ENCODE data around the gene RUNX2.

The RUNX2 gene

DNA sequence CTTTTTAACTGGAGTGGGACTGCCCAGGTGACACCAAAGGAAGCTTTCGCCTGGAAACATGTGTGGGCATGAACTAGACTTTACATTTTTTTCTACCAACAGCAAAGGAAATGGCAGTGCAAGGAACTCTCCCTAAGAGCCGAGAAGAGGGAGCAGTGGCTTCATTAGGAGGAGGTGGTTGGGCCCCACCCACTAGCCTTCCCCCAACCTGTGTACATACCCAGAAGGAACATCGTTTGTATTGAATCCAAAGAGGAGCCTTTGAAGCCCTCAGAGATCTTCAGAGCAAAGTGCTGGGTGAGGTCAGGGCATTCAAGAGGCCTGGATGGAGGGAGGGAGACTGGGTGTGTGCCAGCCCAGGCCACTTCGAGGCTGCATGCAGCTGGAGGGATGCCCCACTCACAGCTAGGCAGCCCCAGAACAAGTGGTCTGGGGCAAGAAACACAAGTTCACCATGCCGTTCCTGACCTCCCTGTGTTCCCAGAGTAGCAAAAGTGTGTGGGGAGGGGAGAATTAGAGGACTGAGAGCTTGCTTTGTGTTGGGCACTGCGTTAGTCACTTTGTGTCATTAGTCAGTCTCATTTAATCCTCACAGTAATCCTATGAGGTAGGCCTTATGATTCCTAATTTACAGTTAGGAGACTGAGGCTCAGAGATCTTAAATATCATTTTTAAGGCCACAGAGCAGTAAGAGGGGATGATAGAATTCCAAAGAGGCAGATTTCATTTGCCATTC lies 241.2 kb downstream of the RUNX2 start:
- Histone ChIP-seq H3K27ac (ENCODE audit: low read length) (no peak overlapping the region), H3K9me3 (ENCODE audit: control insufficient read depth, insufficient read depth, low read length) (no peaks in the 10 kb centered on the region), H3K4me1 (ENCODE audit: control insufficient read depth, insufficient read depth, low read length) (no peaks in the 10 kb centered on the region), H3K4me3 (ENCODE audit: low read length) (no peak overlapping the region), H3K27me3 (ENCODE audit: control insufficient read depth, insufficient read depth, low read length) (no peaks in the 10 kb centered on the region), H3K36me3 (ENCODE audit: control insufficient read depth, insufficient read depth, low read length) (no peaks in the 10 kb centered on the region)
- WGBS (ENCODE audit: insufficient coverage, insufficient read length) = no CpG with 5 or more reads among the region's 6 CpGs
- no peak for DNase-seq (ENCODE audit: low read depth, low spot score)

DNA sequence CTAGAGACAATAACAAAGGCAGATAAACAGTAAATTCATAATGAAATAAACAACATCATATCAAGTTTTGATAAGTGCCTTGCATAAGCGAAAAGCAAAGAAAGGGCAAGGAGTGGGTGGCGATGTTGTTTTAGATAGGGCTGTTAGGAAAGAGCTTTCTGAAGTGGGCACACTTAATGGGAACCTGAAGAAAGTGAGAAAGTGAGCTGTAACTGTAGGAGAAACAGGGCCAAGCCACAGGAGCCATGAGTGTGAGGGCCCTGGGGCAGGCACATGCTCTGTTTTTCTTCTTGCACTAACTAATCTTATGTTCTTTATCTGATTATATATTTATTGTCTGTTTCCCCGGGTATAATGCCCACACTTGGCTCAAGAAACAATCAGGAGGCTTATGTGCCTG lies 243.0 kb downstream of the RUNX2 start:
- WGBS (ENCODE audit: insufficient coverage, insufficient read length) = no CpG with 5 or more reads among the region's 3 CpGs

GRCh38 chr6:45572833-45573232 lies 244.7 kb downstream of the RUNX2 start:
- H3K9me3 ChIP-seq (ENCODE audit: control insufficient read depth, insufficient read depth, low read length) = no peaks in the 10 kb centered on the region
- no peaks in the 10 kb centered on the region for H3K36me3 ChIP-seq (ENCODE audit: control insufficient read depth, insufficient read depth, low read length)
- no peak overlapping the region for H3K4me3 ChIP-seq (ENCODE audit: low read length)
- H3K27me3 ChIP-seq (ENCODE audit: control insufficient read depth, insufficient read depth, low read length) = no peaks in the 10 kb centered on the region
- DNase-seq (ENCODE audit: low read depth, low spot score) = no peak
- H3K4me1 ChIP-seq (ENCODE audit: control insufficient read depth, insufficient read depth, low read length) = no peaks in the 10 kb centered on the region
- no CpG with 5 or more reads among the region's 4 CpGs for WGBS (ENCODE audit: insufficient coverage, insufficient read length)
- no peak overlapping the region for H3K27ac ChIP-seq (ENCODE audit: low read length)

More for the DNA sequence above, 243.0 kb downstream of the RUNX2 start:
- Histone ChIP-seq H3K27me3 (ENCODE audit: control insufficient read depth, insufficient read depth, low read length) (no peaks in the 10 kb centered on the region), H3K4me3 (ENCODE audit: low read length) (no peak overlapping the region), H3K27ac (ENCODE audit: low read length) (no peak overlapping the region), H3K4me1 (ENCODE audit: control insufficient read depth, insufficient read depth, low read length) (no peaks in the 10 kb centered on the region), H3K9me3 (ENCODE audit: control insufficient read depth, insufficient read depth, low read length) (no peaks in the 10 kb centered on the region), H3K36me3 (ENCODE audit: control insufficient read depth, insufficient read depth, low read length) (no peaks in the 10 kb centered on the region)
- DNase-seq (ENCODE audit: low read depth, low spot score) = no peak

- Histone ChIP-seq H3K9me3 (ENCODE audit: control insufficient read depth, insufficient read depth, low read length) (no peaks in the 10 kb centered on the region), H3K4me1 (ENCODE audit: control insufficient read depth, insufficient read depth, low read length) (no peaks in the 10 kb centered on the region), H3K4me3 (ENCODE audit: low read length) (no peak overlapping the region), H3K27me3 (ENCODE audit: control insufficient read depth, insufficient read depth, low read length) (no peaks in the 10 kb centered on the region), H3K36me3 (ENCODE audit: control insufficient read depth, insufficient read depth, low read length) (no peaks in the 10 kb centered on the region), H3K27ac (ENCODE audit: low read length) (no peak overlapping the region)
- DNase-seq (ENCODE audit: low read depth, low spot score) = no peak
- WGBS (ENCODE audit: insufficient coverage, insufficient read length) = no CpG with 5 or more reads among the region's 6 CpGs
These were observed 245.9 kb downstream of the RUNX2 start for GRCh38 chr6:45574014-45574461.

DNA sequence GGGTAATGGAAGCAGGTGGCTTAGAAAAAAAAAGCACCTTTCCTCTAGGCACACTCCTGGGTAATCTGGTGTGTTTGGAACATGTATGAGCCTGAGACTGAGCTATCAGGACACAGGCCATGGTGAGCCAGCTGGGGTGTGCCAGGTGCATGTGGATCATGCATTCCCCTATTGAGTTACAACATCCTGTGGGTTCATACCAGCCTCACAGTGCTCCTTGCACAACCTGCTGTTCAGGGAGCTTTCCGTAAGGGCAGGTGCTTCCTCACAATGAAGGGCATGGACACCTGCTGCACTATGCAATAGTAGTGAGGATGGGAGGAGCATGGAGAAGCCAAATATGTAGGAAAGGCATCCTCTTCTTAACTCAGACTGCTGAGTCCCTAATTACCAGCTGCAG lies 246.8 kb downstream of the RUNX2 start:
- WGBS (ENCODE audit: insufficient coverage, insufficient read length) = no CpG with 5 or more reads among the region's 1 CpG
- no peak for DNase-seq (ENCODE audit: low read depth, low spot score)
- H3K9me3 ChIP-seq (ENCODE audit: control insufficient read depth, insufficient read depth, low read length) = no peaks in the 10 kb centered on the region
- H3K27me3 ChIP-seq (ENCODE audit: control insufficient read depth, insufficient read depth, low read length) = no peaks in the 10 kb centered on the region
- no peak overlapping the region for H3K4me3 ChIP-seq (ENCODE audit: low read length)
- H3K27ac ChIP-seq (ENCODE audit: low read length) = no peak overlapping the region
- H3K4me1 ChIP-seq (ENCODE audit: control insufficient read depth, insufficient read depth, low read length) = no peaks in the 10 kb centered on the region
- H3K36me3 ChIP-seq (ENCODE audit: control insufficient read depth, insufficient read depth, low read length) = no peaks in the 10 kb centered on the region

DNA sequence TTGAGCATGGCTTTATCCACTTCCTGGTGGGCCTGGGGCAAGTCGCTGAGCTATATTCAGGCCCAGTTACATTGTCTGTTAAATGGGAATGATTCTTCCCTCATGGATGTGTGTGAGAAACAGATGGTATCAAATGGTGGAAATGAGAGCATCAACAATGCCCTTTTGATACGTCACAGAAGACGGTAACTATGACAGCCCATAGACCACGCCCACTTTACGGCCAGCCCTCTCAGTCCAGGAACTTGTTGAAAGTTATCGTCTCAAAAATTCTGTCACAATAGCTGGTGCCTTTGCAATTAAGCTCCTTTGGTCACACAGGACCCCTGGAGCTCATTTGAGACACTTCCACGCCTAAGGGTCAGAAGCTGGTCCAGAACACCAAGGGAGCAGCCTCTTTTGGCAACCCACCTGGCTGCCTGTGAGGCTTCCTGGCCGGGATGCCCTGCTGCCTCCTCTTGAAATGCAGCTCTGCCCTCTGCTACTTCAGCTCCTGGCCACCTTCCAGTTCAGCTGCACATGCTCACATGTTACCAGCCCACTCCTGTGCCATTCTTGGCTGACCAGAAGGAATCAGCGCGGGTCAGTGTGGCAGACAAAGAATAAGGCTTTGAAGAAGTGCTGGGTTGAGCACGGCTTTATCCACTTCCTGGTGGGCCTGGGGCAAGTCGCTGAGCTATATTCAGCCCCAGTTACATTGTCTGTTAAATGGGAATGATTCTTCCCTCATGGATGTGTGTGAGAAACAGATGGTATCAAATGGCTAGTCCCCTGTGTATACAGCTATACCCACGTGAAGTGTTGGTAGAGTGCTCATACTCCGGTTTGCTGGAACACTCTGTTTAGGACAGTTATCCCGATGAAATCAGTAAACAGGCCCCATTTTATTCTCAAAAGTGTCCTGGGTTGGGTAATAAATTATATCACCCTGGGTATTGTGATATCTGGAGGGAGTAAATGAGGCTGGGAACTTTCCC lies 248.8 kb downstream of the RUNX2 start:
- Histone ChIP-seq H3K27ac (ENCODE audit: low read length) (no peak overlapping the region), H3K4me3 (ENCODE audit: low read length) (no peak overlapping the region), H3K36me3 (ENCODE audit: control insufficient read depth, insufficient read depth, low read length) (no peaks in the 10 kb centered on the region), H3K4me1 (ENCODE audit: control insufficient read depth, insufficient read depth, low read length) (no peaks in the 10 kb centered on the region), H3K9me3 (ENCODE audit: control insufficient read depth, insufficient read depth, low read length) (no peaks in the 10 kb centered on the region), H3K27me3 (ENCODE audit: control insufficient read depth, insufficient read depth, low read length) (no peaks in the 10 kb centered on the region)
- WGBS (ENCODE audit: insufficient coverage, insufficient read length) = no CpG with 5 or more reads among the region's 15 CpGs
- no peak for DNase-seq (ENCODE audit: low read depth, low spot score)

DNA sequence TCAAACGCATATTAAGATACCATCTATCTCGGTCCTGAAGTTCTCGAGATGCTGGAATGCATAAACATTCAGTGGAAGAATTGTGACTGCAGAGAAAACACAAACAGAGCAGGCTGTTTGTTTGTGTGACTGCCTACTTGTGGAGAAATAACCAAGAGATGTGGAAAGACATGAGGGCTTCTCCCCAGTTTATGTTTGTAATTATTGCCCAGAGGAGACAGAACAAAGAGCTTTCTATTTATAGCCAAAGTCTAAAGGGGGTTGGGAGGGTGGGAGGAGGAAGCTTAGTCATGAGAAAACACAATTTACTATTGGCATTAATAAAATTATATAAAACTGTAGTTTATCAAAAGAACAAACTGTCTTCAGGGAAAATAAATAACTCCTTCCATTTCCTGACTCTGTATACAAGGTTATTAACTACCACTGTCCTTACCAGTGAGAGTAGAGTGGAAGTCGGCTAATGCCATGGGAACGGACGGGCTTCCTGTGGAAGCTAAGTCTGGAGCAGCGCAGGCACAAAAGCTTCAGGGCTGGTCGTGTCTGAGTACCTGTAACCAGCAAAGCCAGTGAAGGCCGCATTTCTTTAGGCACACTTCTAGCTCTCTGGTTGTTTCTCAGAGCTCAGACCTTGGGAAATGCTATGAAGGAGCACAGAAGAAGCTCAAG lies 249.8 kb downstream of the RUNX2 start:
- Histone ChIP-seq H3K27me3 (ENCODE audit: control insufficient read depth, insufficient read depth, low read length) (no peaks in the 10 kb centered on the region), H3K9me3 (ENCODE audit: control insufficient read depth, insufficient read depth, low read length) (no peaks in the 10 kb centered on the region), H3K4me3 (ENCODE audit: low read length) (no peak overlapping the region), H3K27ac (ENCODE audit: low read length) (no peak overlapping the region), H3K36me3 (ENCODE audit: control insufficient read depth, insufficient read depth, low read length) (no peaks in the 10 kb centered on the region), H3K4me1 (ENCODE audit: control insufficient read depth, insufficient read depth, low read length) (no peaks in the 10 kb centered on the region)
- DNase-seq (ENCODE audit: low read depth, low spot score) = no peak
- no CpG with 5 or more reads among the region's 9 CpGs for WGBS (ENCODE audit: insufficient coverage, insufficient read length)

DNA sequence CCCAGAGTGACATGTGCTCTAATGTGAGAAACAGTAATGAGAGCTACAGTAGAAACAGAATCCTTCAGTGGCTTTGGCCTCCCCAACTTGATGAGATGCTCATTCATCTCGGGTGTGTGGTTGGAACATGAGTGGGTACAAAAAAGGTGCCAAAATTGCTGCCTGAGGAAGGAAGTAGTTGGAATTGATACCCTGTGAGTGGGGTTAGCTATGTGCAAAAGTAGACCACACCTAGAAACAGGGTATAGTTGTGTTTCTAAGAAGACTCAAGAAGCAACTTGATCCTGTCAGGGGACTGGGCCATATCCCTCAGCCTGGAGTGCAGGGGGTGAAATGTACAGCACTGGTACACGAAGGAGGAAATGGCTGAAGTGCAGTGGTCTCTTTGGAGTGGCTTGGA lies 256.0 kb downstream of the RUNX2 start:
- no peak overlapping the region for H3K27ac ChIP-seq (ENCODE audit: low read length)
- H3K27me3 ChIP-seq (ENCODE audit: control insufficient read depth, insufficient read depth, low read length) = no peaks in the 10 kb centered on the region
- DNase-seq (ENCODE audit: low read depth, low spot score) = no peak
- H3K9me3 ChIP-seq (ENCODE audit: control insufficient read depth, insufficient read depth, low read length) = no peaks in the 10 kb centered on the region
- no peaks in the 10 kb centered on the region for H3K36me3 ChIP-seq (ENCODE audit: control insufficient read depth, insufficient read depth, low read length)
- no peaks in the 10 kb centered on the region for H3K4me1 ChIP-seq (ENCODE audit: control insufficient read depth, insufficient read depth, low read length)
- no CpG with 5 or more reads among the region's 2 CpGs for WGBS (ENCODE audit: insufficient coverage, insufficient read length)
- no peak overlapping the region for H3K4me3 ChIP-seq (ENCODE audit: low read length)

DNA sequence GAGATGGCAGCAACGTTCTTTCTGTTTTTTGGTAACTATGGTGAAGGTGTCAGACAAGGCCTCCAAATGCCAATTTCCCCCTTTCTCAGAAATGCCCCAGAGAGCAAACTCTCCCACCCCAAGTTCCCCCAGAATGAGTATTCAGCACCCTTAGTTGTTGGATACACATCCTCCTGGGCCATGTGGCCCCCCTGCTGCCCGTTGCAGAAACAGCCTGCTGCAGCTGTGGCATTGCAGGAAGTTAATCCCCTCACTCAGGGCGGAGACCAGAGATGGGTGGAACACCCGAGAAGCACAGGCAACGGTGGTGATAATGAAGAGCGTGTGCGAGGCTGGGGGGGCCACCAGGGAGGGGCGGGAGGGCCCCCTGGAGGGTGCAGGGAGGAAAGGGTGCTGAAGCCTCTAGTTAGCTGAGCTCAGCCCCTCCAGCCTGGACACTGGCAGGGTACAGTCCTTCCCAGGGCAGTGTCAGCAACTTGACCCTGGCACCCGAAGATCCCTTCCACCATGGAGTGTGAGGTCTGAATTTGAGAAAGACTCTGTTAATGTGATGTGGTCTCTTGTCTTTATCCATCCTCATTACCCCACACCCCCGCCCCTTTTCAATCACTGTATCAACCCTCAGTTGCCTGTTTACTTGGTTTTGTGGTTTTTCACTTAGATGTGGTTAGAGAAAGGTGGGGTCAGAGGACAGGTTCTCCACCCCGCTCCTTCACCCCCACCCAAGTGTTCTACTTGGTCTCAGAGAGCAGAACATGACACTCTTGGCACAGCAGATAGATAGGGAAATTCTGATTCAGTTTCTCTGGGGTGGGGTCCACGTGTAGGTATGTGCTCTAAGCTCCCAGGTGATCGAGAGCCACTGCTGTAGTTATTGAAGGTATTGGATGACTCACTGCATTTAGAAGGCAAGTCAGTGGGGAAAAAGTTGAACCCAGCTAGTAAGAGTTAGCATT lies 258.4 kb downstream of the RUNX2 start:
- Histone ChIP-seq H3K27ac (ENCODE audit: low read length) (no peak overlapping the region), H3K4me1 (ENCODE audit: control insufficient read depth, insufficient read depth, low read length) (no peaks in the 10 kb centered on the region), H3K27me3 (ENCODE audit: control insufficient read depth, insufficient read depth, low read length) (no peaks in the 10 kb centered on the region), H3K4me3 (ENCODE audit: low read length) (no peak overlapping the region), H3K9me3 (ENCODE audit: control insufficient read depth, insufficient read depth, low read length) (no peaks in the 10 kb centered on the region), H3K36me3 (ENCODE audit: control insufficient read depth, insufficient read depth, low read length) (no peaks in the 10 kb centered on the region)
- no peak for DNase-seq (ENCODE audit: low read depth, low spot score)
- WGBS (ENCODE audit: insufficient coverage, insufficient read length) = no CpG with 5 or more reads among the region's 13 CpGs

Measured in iPS DF 6.9 (cell line).